GM12878 (cell line): ENCODE measurements around the gene UROC1. TPM values are rescaled to one million over a fixed set of nuclear protein-coding genes. Genes with fewer than 3 reads are reported as not detected.

Experiments used
- ATAC-seq: fragments of 200-7000 bp; cut with Tn5 transposase; 3 replicates; pipeline ENCODE4 v1.9.1; 2020; ENCODE audit warnings: mild to moderate bottlenecking, moderate library complexity
- BruUV-seq: library from RNA; stranded (reverse); fragments of 400-500 nt; replicated peaks from 2 replicates; lab custom pipeline; 2021; lab: Mats Ljungman, UMichigan
- CTCF ChIA-PET: fragments of 300-600 bp; sonication (Branson Sonifier 250); formaldehyde crosslinking; extraction: SDS; loops from one replicate; lab custom pipeline; 2021; ENCODE audit warnings: inconsistent platforms; lab: Yijun Ruan, JAX
- POLR2A ChIA-PET: fragments of 350-600 bp; formaldehyde crosslinking; extraction: SDS; loops from one replicate; lab custom pipeline; 2021; ENCODE audit warnings: inconsistent platforms; lab: Charles Lee
- RAD21 ChIA-PET: fragments of 300-600 bp; sonication (Branson Sonifier 250); formaldehyde crosslinking; loops from one replicate; lab custom pipeline; 2023; ENCODE audit warnings: antibody characterized with exemption; ENCODE audit not compliant: unreplicated experiment; lab: Charles Lee
- SMC1A ChIA-PET: fragments of 300-600 bp; sonication (Branson Sonifier 250); formaldehyde crosslinking; loops from one replicate; lab custom pipeline; 2023; ENCODE audit not compliant: unreplicated experiment, uncharacterized antibody; lab: Charles Lee
- DNase-seq: peaks from one replicate; pipeline ENCODE4 v3.0.0-alpha.2; 2011; ENCODE audit warnings: low read depth, low spot score
- FAIRE-seq: peaks from 3 replicates; lab custom pipeline; 2011; peaks lifted over from hg19 to GRCh38; lab: Jason Lieb, UNC
- H2AFZ ChIP-seq: 2 replicates; pipeline ENCODE4 v1.6.0; 2011; ENCODE audit warnings: low read depth, low read length, control low read depth; ENCODE audit not compliant: control insufficient read depth
- H3K27ac ChIP-seq: 2 replicates; pipeline ENCODE4 v1.5.1; 2011; ENCODE audit warnings: control low read depth; ENCODE audit not compliant: control insufficient read depth, insufficient read depth
- H3K27me3 ChIP-seq, 2 experiments: replicated peaks in 1 of 2; 2 replicates each; pipeline versions ENCODE4 v1.6.0 to v1.6.1; 2011; ENCODE audit warnings: low read length in 1 of 2; ENCODE audit not compliant: control insufficient read depth in 2 of 2, insufficient read depth in 2 of 2
- H3K36me3 ChIP-seq, 2 experiments: 2 replicates each; pipeline ENCODE4 v1.5.1; 2011; ENCODE audit warnings: low read length in 1 of 2; ENCODE audit not compliant: control insufficient read depth in 2 of 2, insufficient read depth in 2 of 2
- H3K4me1 ChIP-seq: 2 replicates; pipeline ENCODE4 v1.6.1; 2011; ENCODE audit warnings: mild to moderate bottlenecking, low read length, moderate library complexity, mixed read lengths; ENCODE audit not compliant: control insufficient read depth, insufficient read depth
- H3K4me2 ChIP-seq: 2 replicates; pipeline ENCODE4 v1.6.0; 2011; ENCODE audit warnings: control low read depth; ENCODE audit not compliant: control insufficient read depth, insufficient read depth
- H3K4me3 ChIP-seq: fragments of 200-600 bp; sonication (generic); 2 replicates; pipeline ENCODE4 v1.5.1; 2016
- H3K79me2 ChIP-seq: 2 replicates; pipeline ENCODE4 v1.6.0; 2011; ENCODE audit warnings: low read length; ENCODE audit not compliant: control insufficient read depth, insufficient read depth
- H3K9ac ChIP-seq: 2 replicates; pipeline ENCODE4 v1.8.0; 2011; ENCODE audit warnings: low read length, control low read depth, mixed read lengths; ENCODE audit not compliant: control insufficient read depth, insufficient read depth
- H3K9me3 ChIP-seq: replicated peaks from 3 replicates; pipeline ENCODE4 v1.5.1; 2011; ENCODE audit warnings: mild to moderate bottlenecking, low read length; ENCODE audit not compliant: control insufficient read depth, insufficient read depth
- H4K20me1 ChIP-seq: 2 replicates; pipeline ENCODE4 v1.6.0; 2011; ENCODE audit not compliant: control insufficient read depth, insufficient read depth
- IKZF2 ChIP-seq, 2 experiments: fragments of 450-650 bp; IDR thresholded peaks; 2 replicates each; pipeline ENCODE4 v1.6.1; 2017; ENCODE audit warnings: mild to moderate bottlenecking in 2 of 2, moderate library complexity in 2 of 2
- LARP7 ChIP-seq: fragments of 450-650 bp; IDR thresholded peaks from 2 replicates; pipeline ENCODE4 v1.6.1; 2017; ENCODE audit warnings: mild to moderate bottlenecking
- NFYB ChIP-seq: IDR thresholded peaks from 2 replicates; pipeline ENCODE4 v1.6.1; 2011; ENCODE audit warnings: low read depth, mild to moderate bottlenecking, low read length, improper control_type of control experiment, moderate library complexity; ENCODE audit not compliant: insufficient read depth
- NKRF ChIP-seq: fragments of 450-650 bp; conservative IDR thresholded peaks from 2 replicates; pipeline ENCODE4 v1.6.1; 2017; ENCODE audit warnings: mild to moderate bottlenecking, moderate library complexity
- PML ChIP-seq: IDR thresholded peaks from 2 replicates; pipeline ENCODE4 v1.6.1; 2012; ENCODE audit warnings: low read length, inconsistent platforms
- POLR2AphosphoS5 ChIP-seq: IDR thresholded peaks from 2 replicates; pipeline ENCODE4 v1.6.1; 2011; ENCODE audit warnings: mild to moderate bottlenecking, low read length, inconsistent platforms
- SRF ChIP-seq, 2 experiments: IDR thresholded peaks; 2 replicates each; pipeline ENCODE4 v1.6.1; 2011; ENCODE audit warnings: low read depth in 2 of 2, low read length in 2 of 2, mild to moderate bottlenecking in 1 of 2, moderate library complexity in 1 of 2
- SUPT20H ChIP-seq: IDR thresholded peaks from 2 replicates; pipeline ENCODE4 v1.6.1; 2011; ENCODE audit warnings: low read depth, mild to moderate bottlenecking, low read length, moderate library complexity, borderline replicate concordance; ENCODE audit not compliant: control insufficient read depth
- WRNIP1 ChIP-seq: IDR thresholded peaks from 2 replicates; pipeline ENCODE4 v1.6.1; 2011; ENCODE audit warnings: low read depth, low read length, improper control_type of control experiment, borderline replicate concordance
- ZNF207 ChIP-seq: fragments of 450-650 bp; IDR thresholded peaks from 2 replicates; pipeline ENCODE4 v1.6.1; 2014; ENCODE audit warnings: antibody characterized with exemption, mild to moderate bottlenecking, borderline replicate concordance
- ZNF274 ChIP-seq: IDR thresholded peaks from one replicate; pipeline ENCODE4 v1.8.0; 2011; ENCODE audit not compliant: insufficient read length, insufficient read depth
- ZNF384 ChIP-seq: IDR thresholded peaks from 2 replicates; pipeline ENCODE4 v1.6.1; 2012; ENCODE audit warnings: low read depth, mild to moderate bottlenecking, low read length, improper control_type of control experiment, borderline replicate concordance
- WGBS: methylation state at CpG from one replicate; pipeline ENCODE4 v1.1.6; 2016; ENCODE audit warnings: low lambda C conversion rate; ENCODE audit not compliant: insufficient replicate concordance, insufficient coverage; ENCODE audit errors: missing lambda C conversion rate; 5-methylcytosine and 5-hydroxymethylcytosine counted together
- in situ Hi-C: fragments of 300-500 bp; cut with MboI; formaldehyde crosslinking; loops from 9 replicates; pipeline ENCODE4 v1.14.3; 2018; ENCODE audit warnings: mixed read lengths
- intact Hi-C: fragments of 100-400 bp; cut with micrococcal nuclease; formaldehyde crosslinking; loops from one replicate; pipeline ENCODE4 v1.14.2; 2022; ENCODE audit not compliant: unreplicated experiment
- polyA plus RNA-seq, 11 experiments: library from polyadenylated mRNA; depleted of rRNA in 4 of 11; unstranded in 6 of 11; stranded (reverse) in 5 of 11; fragments of >200 nt; fragmentation: Nextera tagmentation in 4 of 11; fragmentation: Illumina TruSeq in 1 of 11; extraction: Ambion mirVana in 4 of 11; extraction: Trizol in 1 of 11; gene quantifications; 1 replicate in 1 of 11; 2 replicates in 10 of 11; pipeline versions ENCODE4 v1.2.1 to v1.2.3, GENCODE V29; 2011 to 2016; ENCODE audit warnings: inconsistent platforms in 2 of 11, missing spikeins in 2 of 11, low read depth in 1 of 11
- total RNA-seq, 4 experiments: library from RNA; depleted of rRNA in 3 of 4; stranded (reverse); fragments of >200 nt in 3 of 4; fragmentation: Illumina TruSeq in 1 of 4; extraction: Trizol in 1 of 4; gene quantifications; 2 replicates each; pipeline versions ENCODE4 v1.2.1 to v1.2.3, GENCODE V29; 2013 to 2021

UROC1 gene
- total and polyA plus RNA-seq, 10 of the 15 experiments (the other 5 are each of a cell fraction or from before 2014, with no cell fraction given) = 0.04 TPM; not detected in 9

GRCh38 chr3:126549861-126550487, 32.4 kb upstream of the UROC1 start (continued):
- TF ChIP-seq NKRF (no peak), ZNF384 (no peak)

GRCh38 chr3:126548556-126549466, 31.2 kb upstream of the UROC1 start:
- BruUV-seq = no TSS peak
- no peak for TF ChIP-seq WRNIP1
- TF ChIP-seq LARP7 = no peak
- no peak for TF ChIP-seq ZNF274
- TF ChIP-seq SUPT20H = no peak
- TF ChIP-seq SRF (IDR thresholded peaks at IDR 0.05; ENCODE audit: low read depth in 2 of 2, low read length in 2 of 2) = no peak
- no peak for TF ChIP-seq ZNF207
- no peak for TF ChIP-seq PML
- no peak for TF ChIP-seq POLR2AphosphoS5
- no peak for TF ChIP-seq IKZF2 (IDR thresholded peaks at IDR 0.05)
- no peak for TF ChIP-seq NFYB
- Histone ChIP-seq H3K4me2 (no peak overlapping the region), H3K9ac (no peak overlapping the region), H3K9me3 (no peaks in the 10 kb centered on the region), H3K36me3 (no peaks in the 10 kb centered on the region), H3K79me2 (no peaks in the 10 kb centered on the region), H4K20me1 (no peaks in the 10 kb centered on the region), H3K27me3 (peaks cover 3 to 10% of the 10 kb centered on the region in 2 experiments; a peak in 3 of 4 replicates), H3K27ac (no peak overlapping the region), H2AFZ (no peak overlapping the region), H3K4me1 (no peaks in the 10 kb centered on the region), H3K4me3 (no peak overlapping the region)
- intact Hi-C loops (no loop called here), in situ Hi-C loops (no loop called here)
- DNase-seq = no peak
- no peak for FAIRE-seq
- WGBS = 21% methylated on average over 9 of the region's 9 CpGs
- RAD21 ChIA-PET = no interaction called here
- POLR2A ChIA-PET = no interaction called here
- SMC1A ChIA-PET = interaction anchor here (1.0 kb wide), 1 partner anchor 11 kb away, joined by 3 read pairs; no protein-coding TSS in a partner anchor
- CTCF ChIA-PET = no interaction called here
- ATAC-seq = no peak
